Sigmoid colon (tissue), 7 donors: ENCODE results near the gene PLA2G6. TPM values are rescaled to one million over a fixed set of nuclear protein-coding genes. Genes with fewer than 3 reads are reported as not detected.
"Not testable (repeated sequence)": the region's sequence is repeated elsewhere in the genome, so short reads cannot be mapped to it uniquely, and the experiment has no call there.

Experiments used
- DNase-seq: peaks from one replicate; pipeline ENCODE4 v3.0.0-alpha.2; 2019
- H3K27ac ChIP-seq, 4 donors: fragments of 200-600 bp; sonication (generic); one replicate each; pipeline ENCODE4 v1.5.1; 2016 to 2019; ENCODE audit warnings: mild to moderate bottlenecking in 1 of 4
- H3K27me3 ChIP-seq, 3 donors: fragments of 200-600 bp; sonication (generic); one replicate each; pipeline ENCODE4 v1.5.1; 2019; ENCODE audit warnings: mild to moderate bottlenecking in 1 of 3
- H3K36me3 ChIP-seq, 4 donors: fragments of 200-600 bp; sonication (generic); one replicate each; pipeline ENCODE4 v1.5.1; 2016 to 2019
- H3K4me1 ChIP-seq, 4 donors: fragments of 200-600 bp; sonication (generic); one replicate each; pipeline ENCODE4 v1.5.1; 2017 to 2019
- H3K4me3 ChIP-seq, 4 donors: fragments of 200-600 bp; sonication (generic); one replicate each; pipeline ENCODE4 v1.5.1; 2017 to 2019; ENCODE audit warnings: mild to moderate bottlenecking in 2 of 4, moderate library complexity in 1 of 4
- H3K9me3 ChIP-seq, 4 donors: fragments of 200-600 bp in 3 of 4; sonication (generic) in 3 of 4; one replicate each; pipeline versions ENCODE4 v1.5.1 to v1.6.1; 2013 to 2019
- CTCF ChIP-seq, 4 experiments: fragments of 450-650 bp in 3 of 4; fragments of 200-600 bp in 1 of 4; IDR thresholded peaks; one replicate each; pipeline ENCODE4 v1.5.1; 2016 to 2019; ENCODE audit warnings: antibody characterized with exemption in 4 of 4, mild to moderate bottlenecking in 3 of 4, moderate library complexity in 2 of 4
- EP300 ChIP-seq, 4 donors: sonication (generic); formaldehyde crosslinking; IDR thresholded peaks; one replicate each; pipeline ENCODE4 v1.6.1; 2017; ENCODE audit warnings: antibody characterized with exemption in 4 of 4
- POLR2A ChIP-seq, 2 donors: fragments of 450-650 bp; IDR thresholded peaks; one replicate each; pipeline ENCODE4 v1.6.1; 2016; ENCODE audit warnings: antibody characterized with exemption in 2 of 2, mild to moderate bottlenecking in 2 of 2, moderate library complexity in 2 of 2
- POLR2AphosphoS5 ChIP-seq, 4 donors: sonication (generic); formaldehyde crosslinking; IDR thresholded peaks; one replicate each; pipeline ENCODE4 v1.6.1; 2017; ENCODE audit warnings: antibody characterized with exemption in 4 of 4
- WGBS, 2 donors: extraction: QIAGEN DNeasy Blood & Tissue Kit; methylation state at CpG; one replicate each; pipeline ENCODE4 v1.1.7; 2013; 5-methylcytosine and 5-hydroxymethylcytosine counted together
- intact Hi-C: fragments of 100-400 bp; cut with DNase I; formaldehyde crosslinking; loops from one replicate; pipeline ENCODE4 v1.15.1; 2023
- polyA plus RNA-seq, 3 donors: library from polyadenylated mRNA; stranded (reverse); fragments of 200-250 nt; gene quantifications; one replicate each; pipeline ENCODE4 v1.2.3, GENCODE V29; 2013
- total RNA-seq, 4 donors: library from RNA; depleted of rRNA; stranded (reverse); fragments of >200 nt; gene quantifications; one replicate each; pipeline ENCODE4 v1.1.0, GENCODE V29; 2016
- donor health status: healthy with polysubstance abuse.
- donor health status: Bipolar disorder and iron deficiency.
- donor health status: healthy.

PLA2G6 gene
- total and polyA plus RNA-seq, 7 donors: 6.6 to 36.2 (median 19.4) TPM

- no peaks in the 10 kb centered on the region for H3K9me3 ChIP-seq
- H3K36me3 ChIP-seq: peaks cover 0 to 1% (median 0%) of the 10 kb centered on the region in 4 donors
- WGBS, 2 donors: 85 to 88% methylated on average over 5 of the region's 5 CpGs
- H3K4me3 ChIP-seq: no peak overlapping the region
- peaks cover 0 to 3% (median 0%) of the 10 kb centered on the region in 4 donors for H3K4me1 ChIP-seq
- peak; percentile 5 for DNase-seq
- intact Hi-C loops: no loop called here
- no peak overlapping the region for H3K27ac ChIP-seq
- TF ChIP-seq POLR2AphosphoS5 (IDR thresholded peaks at IDR 0.05): no peak
- TF ChIP-seq POLR2A (IDR thresholded peaks at IDR 0.05): no peak
- no peak for TF ChIP-seq EP300 (IDR thresholded peaks at IDR 0.05)
- TF ChIP-seq CTCF (IDR thresholded peaks at IDR 0.05): no peak
- H3K27me3 ChIP-seq: no peaks in the 10 kb centered on the region
Measured at GRCh38 chr22:38148245-38148644, 33.4 kb downstream of the PLA2G6 start.

GRCh38 chr22:38146166-38146565 lies 35.5 kb downstream of the PLA2G6 start:
- H3K4me1 ChIP-seq, H3K9me3 ChIP-seq, H3K36me3 ChIP-seq, intact Hi-C loops, H3K4me3 ChIP-seq, H3K27me3 ChIP-seq, H3K27ac ChIP-seq, DNase-seq: not testable (repeated sequence)
- WGBS, 2 donors: 95 to 97% methylated on average over 3 of the region's 3 CpGs

- no peak for DNase-seq
- Histone ChIP-seq H3K9me3 (no peaks in the 10 kb centered on the region), H3K4me3 (no peak overlapping the region), H3K36me3 (peaks cover 0 to 11% (median 0%) of the 10 kb centered on the region in 4 donors), H3K27me3 (no peaks in the 10 kb centered on the region), H3K4me1 (no peaks in the 10 kb centered on the region), H3K27ac (no peak overlapping the region)
- WGBS, 2 donors: 86 to 95% methylated on average over 5 of the region's 5 CpGs
- TF ChIP-seq POLR2AphosphoS5 (IDR thresholded peaks at IDR 0.05) (no peak), CTCF (IDR thresholded peaks at IDR 0.05) (no peak)
- intact Hi-C loops: no loop called here
Measured at GRCh38 chr22:38144025-38144405, 37.6 kb downstream of the PLA2G6 start.

GRCh38 chr22:38142606-38143005 lies 39.0 kb downstream of the PLA2G6 start:
- no peak for TF ChIP-seq EP300 (IDR thresholded peaks at IDR 0.05)
- 85 to 96% methylated on average over 5 of the region's 5 CpGs for WGBS, 2 donors
- no peaks in the 10 kb centered on the region for H3K4me1 ChIP-seq
- no peaks in the 10 kb centered on the region for H3K27me3 ChIP-seq
- H3K9me3 ChIP-seq: no peaks in the 10 kb centered on the region
- DNase-seq: peak; percentile 21
- no peak overlapping the region for H3K27ac ChIP-seq
- no peak overlapping the region for H3K4me3 ChIP-seq
- intact Hi-C loops: no loop called here
- H3K36me3 ChIP-seq: peaks cover 0 to 11% (median 2%) of the 10 kb centered on the region in 4 donors

GRCh38 chr22:38141217-38141973 lies 40.2 kb downstream of the PLA2G6 start:
- intact Hi-C loops: no loop called here
- TF ChIP-seq POLR2A (IDR thresholded peaks at IDR 0.05) (no peak), CTCF (IDR thresholded peaks at IDR 0.05) (no peak), POLR2AphosphoS5 (IDR thresholded peaks at IDR 0.05) (no peak), EP300 (IDR thresholded peaks at IDR 0.05) (no peak)
- H3K27me3 ChIP-seq: no peaks in the 10 kb centered on the region
- H3K4me3 ChIP-seq: no peak overlapping the region
- WGBS, 2 donors: 93% methylated on average over 16 of the region's 16 CpGs
- no peak overlapping the region for H3K27ac ChIP-seq
- peaks cover 0 to 2% (median 0%) of the 10 kb centered on the region in 4 donors for H3K4me1 ChIP-seq
- DNase-seq: peak; percentile 29
- H3K9me3 ChIP-seq: no peaks in the 10 kb centered on the region
- H3K36me3 ChIP-seq: peaks cover 0 to 11% (median 2%) of the 10 kb centered on the region in 4 donors

DNA sequence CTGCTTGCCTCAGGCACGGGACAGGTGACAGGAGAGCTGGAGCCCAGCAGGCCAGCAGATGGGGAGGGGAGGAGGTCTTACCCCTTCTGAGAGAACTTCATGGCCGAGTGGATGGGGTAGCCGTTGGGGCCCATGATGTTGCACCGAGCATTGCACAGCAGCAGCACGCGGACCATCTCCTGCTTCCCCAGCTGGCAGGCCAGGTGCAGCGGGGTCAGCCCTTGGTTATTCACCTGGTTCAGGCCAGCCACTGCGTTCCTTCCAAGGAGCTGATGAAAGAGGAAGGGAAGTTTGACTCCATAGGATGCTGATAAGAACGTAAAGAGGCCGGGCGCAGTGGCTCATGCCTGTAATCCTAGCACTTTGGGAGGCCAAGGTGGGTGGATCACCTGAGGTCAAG lies 41.7 kb downstream of the PLA2G6 start:
- peak; percentile 42 for DNase-seq
- Histone ChIP-seq H3K4me3 (no peak overlapping the region), H3K9me3 (no peaks in the 10 kb centered on the region), H3K4me1 (peaks cover 0 to 3% (median 0%) of the 10 kb centered on the region in 4 donors), H3K27ac (no peak overlapping the region), H3K27me3 (no peaks in the 10 kb centered on the region), H3K36me3 (peaks cover 0 to 20% (median 2%) of the 10 kb centered on the region in 4 donors)
- no peak for TF ChIP-seq EP300 (IDR thresholded peaks at IDR 0.05)
- TF ChIP-seq POLR2A (IDR thresholded peaks at IDR 0.05): no peak
- no peak for TF ChIP-seq POLR2AphosphoS5 (IDR thresholded peaks at IDR 0.05)
- TF ChIP-seq CTCF (IDR thresholded peaks at IDR 0.05): no peak
- WGBS, 2 donors: 96 to 98% methylated on average over 11 of the region's 11 CpGs
- intact Hi-C loops: no loop called here
